ENCODE measurements around the gene MOB3B. TPM values are rescaled to one million over a fixed set of nuclear protein-coding genes. Genes with fewer than 3 reads are reported as not detected.

MOB3B gene
- polyA plus RNA-seq, 1 of the 3 experiments (the other 2 are of a cell fraction) = 0.90 TPM

- H3K27me3 ChIP-seq (ENCODE audit: insufficient read depth) = no peaks in the 10 kb centered on the region
- 0 out of 4 replicates have a peak, but pooled peaks cover 0 to 3% of the 10 kb centered on the region in 2 experiments for H3K4me1 ChIP-seq (ENCODE audit: control insufficient read depth in 1 of 2, insufficient read depth in 2 of 2, low read depth in 1 of 2, low read length in 1 of 2)
- H3K27ac ChIP-seq (ENCODE audit: low read depth in 2 of 2, low read length in 1 of 2) = no peak overlapping the region
- H4K20me1 ChIP-seq (ENCODE audit: insufficient read depth) = no peaks in the 10 kb centered on the region
- H3K4me3 ChIP-seq (ENCODE audit: low read depth in 2 of 2, low read length in 1 of 2) = no peak overlapping the region
- ChIA-PET POLR2A (no interaction called here), CTCF (no interaction called here)
- no peaks in the 10 kb centered on the region for H3K9me3 ChIP-seq
- TF ChIP-seq RXRA (IDR thresholded peaks at IDR 0.05; ENCODE audit: borderline replicate concordance, low read depth) (no peak), RAD21 (IDR thresholded peaks at IDR 0.05; ENCODE audit: low read length) (no peak), NRF1 (IDR thresholded peaks at IDR 0.05; ENCODE audit: low read depth, low read length) (no peak), POLR2AphosphoS5 (IDR thresholded peaks at IDR 0.05; ENCODE audit: low read depth, low read length) (no peak), FOSL2 (IDR thresholded peaks at IDR 0.05; ENCODE audit: borderline replicate concordance, low read depth) (no peak), CHD2 (IDR thresholded peaks at IDR 0.05; ENCODE audit: low read length, partially characterized antibody) (no peak), SIN3A (IDR thresholded peaks at IDR 0.05; ENCODE audit: borderline replicate concordance, low read depth, low read length) (no peak), JUND (IDR thresholded peaks at IDR 0.05) (no peak), GABPA (IDR thresholded peaks at IDR 0.05; ENCODE audit: low read depth) (no peak), SMC3 (IDR thresholded peaks at IDR 0.05; ENCODE audit: low read depth, low read length) (no peak), MXI1 (IDR thresholded peaks at IDR 0.05; ENCODE audit: low read depth, low read length) (no peak), REST (IDR thresholded peaks at IDR 0.05; ENCODE audit: low read depth, low read length) (no peak), GATA2 (CRISPR knock-in tag; IDR thresholded peaks at IDR 0.05) (no peak)
- H3K9ac ChIP-seq = no peak overlapping the region
- H3K79me2 ChIP-seq (ENCODE audit: insufficient read depth) = no peaks in the 10 kb centered on the region
- no peak for DNase-seq
- H3K36me3 ChIP-seq (replicated peaks in 1 of 2; ENCODE audit: control insufficient read depth in 1 of 2, insufficient read depth in 2 of 2, low read length in 1 of 2) = no peaks in the 10 kb centered on the region
- H3K4me2 ChIP-seq = no peak overlapping the region
- H2AFZ ChIP-seq (ENCODE audit: low read depth) = no peak overlapping the region
- whole genome bisulfite sequencing (ENCODE audit: low lambda C conversion rate) = 49% methylated on average over 2 of the region's 2 CpGs
- H3F3A ChIP-seq (replicated peaks; ENCODE audit: insufficient read depth) = peaks cover 11% of the 10 kb centered on the region
- H3K9me2 ChIP-seq = no peaks in the 10 kb centered on the region
These were observed 22.6 kb downstream of the MOB3B start for GRCh38 chr9:27506981-27507380.

- Histone ChIP-seq H3K79me2 (ENCODE audit: insufficient read depth) (no peaks in the 10 kb centered on the region), H3K27ac (ENCODE audit: low read depth in 2 of 2, low read length in 1 of 2) (peak overlapping the region in 1 of 2 experiments; percentile 15; a peak in 1 of 4 replicates), H2AFZ (ENCODE audit: low read depth) (no peak overlapping the region), H3K9me2 (no peaks in the 10 kb centered on the region), H3K27me3 (ENCODE audit: insufficient read depth) (no peaks in the 10 kb centered on the region), H3K4me2 (no peak overlapping the region), H4K20me1 (ENCODE audit: insufficient read depth) (no peaks in the 10 kb centered on the region), H3K4me1 (ENCODE audit: control insufficient read depth in 1 of 2, insufficient read depth in 2 of 2, low read depth in 1 of 2, low read length in 1 of 2) (0 out of 4 replicates have a peak, but pooled peaks cover 0 to 3% of the 10 kb centered on the region in 2 experiments), H3F3A (replicated peaks; ENCODE audit: insufficient read depth) (peaks cover 11% of the 10 kb centered on the region), H3K9me3 (no peaks in the 10 kb centered on the region), H3K4me3 (ENCODE audit: low read depth in 2 of 2, low read length in 1 of 2) (no peak overlapping the region), H3K36me3 (replicated peaks in 1 of 2; ENCODE audit: control insufficient read depth in 1 of 2, insufficient read depth in 2 of 2, low read length in 1 of 2) (no peaks in the 10 kb centered on the region), H3K9ac (no peak overlapping the region)
- CTCF ChIA-PET = no interaction called here
- POLR2A ChIA-PET = no interaction called here
- 47% methylated on average over 5 of the region's 5 CpGs for WGBS (ENCODE audit: low lambda C conversion rate)
- TF ChIP-seq ELF1 (IDR thresholded peaks at IDR 0.05) = no peak
- no peak for TF ChIP-seq PBX3 (IDR thresholded peaks at IDR 0.05)
- no peak for TF ChIP-seq YY1 (IDR thresholded peaks at IDR 0.05; ENCODE audit: low read depth)
- no peak for TF ChIP-seq FOXJ3 (CRISPR knock-in tag; IDR thresholded peaks at IDR 0.05)
- no peak for TF ChIP-seq RCOR1 (IDR thresholded peaks at IDR 0.05; ENCODE audit: low read length)
- no peak for TF ChIP-seq IRF3 (IDR thresholded peaks at IDR 0.05; ENCODE audit: low read depth, low read length)
- no peak for TF ChIP-seq RAD21 (IDR thresholded peaks at IDR 0.05; ENCODE audit: low read length)
- TF ChIP-seq USF2 (IDR thresholded peaks at IDR 0.05; ENCODE audit: borderline replicate concordance, low read depth, low read length) = no peak
- TF ChIP-seq NRF1 (IDR thresholded peaks at IDR 0.05; ENCODE audit: low read depth, low read length) = no peak
- DNase-seq = no peak
These were observed 23.9 kb downstream of the MOB3B start for GRCh38 chr9:27505744-27506161.
